Suprapubic skin (tissue), 4 donors: ENCODE results near the gene TNFAIP8L2. TPM values are rescaled to one million over a fixed set of nuclear protein-coding genes. Genes with fewer than 3 reads are reported as not detected.

Experiments used
- DNase-seq, 2 donors: peaks; one replicate each; pipeline ENCODE4 v3.0.0-alpha.2; 2019; ENCODE audit warnings: low spot score in 2 of 2
- H3K27ac ChIP-seq: fragments of 200-600 bp; sonication (generic); one replicate; pipeline ENCODE4 v1.5.1; 2019
- H3K27me3 ChIP-seq: fragments of 200-600 bp; sonication (generic); one replicate; pipeline ENCODE4 v1.5.1; 2019
- H3K36me3 ChIP-seq: fragments of 200-600 bp; sonication (generic); one replicate; pipeline ENCODE4 v1.5.1; 2019
- H3K4me1 ChIP-seq: fragments of 200-600 bp; sonication (generic); one replicate; pipeline ENCODE4 v1.5.1; 2019
- H3K4me3 ChIP-seq: fragments of 200-600 bp; sonication (generic); one replicate; pipeline ENCODE4 v1.5.1; 2019; ENCODE audit warnings: mild to moderate bottlenecking
- H3K9me3 ChIP-seq: fragments of 200-600 bp; sonication (generic); one replicate; pipeline ENCODE4 v1.5.1; 2019
- EP300 ChIP-seq: sonication (generic); formaldehyde crosslinking; IDR thresholded peaks from one replicate; pipeline ENCODE4 v1.6.1; 2017; ENCODE audit warnings: antibody characterized with exemption
- POLR2A ChIP-seq, 2 donors: fragments of 450-650 bp; IDR thresholded peaks; one replicate each; pipeline ENCODE4 v1.6.1; 2017; ENCODE audit warnings: antibody characterized with exemption in 2 of 2, mild to moderate bottlenecking in 2 of 2, moderate library complexity in 2 of 2
- POLR2AphosphoS5 ChIP-seq, 3 donors: sonication (generic); formaldehyde crosslinking; IDR thresholded peaks; one replicate each; pipeline ENCODE4 v1.6.1; 2017; ENCODE audit warnings: antibody characterized with exemption in 3 of 3
- WGBS: methylation state at CpG from one replicate; pipeline ENCODE4 v1.1.5; 2018; 5-methylcytosine and 5-hydroxymethylcytosine counted together
- total RNA-seq, 4 donors: library from RNA; depleted of rRNA; stranded (reverse); fragments of >200 nt; gene quantifications; one replicate each; pipeline ENCODE4 v1.1.0, GENCODE V29; 2016
- TF ChIP-seq, protein P1 (sequence below), 2 donors: fragments of 200-600 bp in 1 of 2; fragments of 450-650 bp in 1 of 2; sonication (generic) in 1 of 2; IDR thresholded peaks; one replicate each; pipeline ENCODE4 v1.5.1; 2016 to 2019; ENCODE audit warnings: antibody characterized with exemption in 2 of 2, mild to moderate bottlenecking in 1 of 2, moderate library complexity in 1 of 2

Gene TNFAIP8L2
- total RNA-seq, 4 donors from 2014 or later = 1.0 to 2.5 (median 1.5) TPM

DNA sequence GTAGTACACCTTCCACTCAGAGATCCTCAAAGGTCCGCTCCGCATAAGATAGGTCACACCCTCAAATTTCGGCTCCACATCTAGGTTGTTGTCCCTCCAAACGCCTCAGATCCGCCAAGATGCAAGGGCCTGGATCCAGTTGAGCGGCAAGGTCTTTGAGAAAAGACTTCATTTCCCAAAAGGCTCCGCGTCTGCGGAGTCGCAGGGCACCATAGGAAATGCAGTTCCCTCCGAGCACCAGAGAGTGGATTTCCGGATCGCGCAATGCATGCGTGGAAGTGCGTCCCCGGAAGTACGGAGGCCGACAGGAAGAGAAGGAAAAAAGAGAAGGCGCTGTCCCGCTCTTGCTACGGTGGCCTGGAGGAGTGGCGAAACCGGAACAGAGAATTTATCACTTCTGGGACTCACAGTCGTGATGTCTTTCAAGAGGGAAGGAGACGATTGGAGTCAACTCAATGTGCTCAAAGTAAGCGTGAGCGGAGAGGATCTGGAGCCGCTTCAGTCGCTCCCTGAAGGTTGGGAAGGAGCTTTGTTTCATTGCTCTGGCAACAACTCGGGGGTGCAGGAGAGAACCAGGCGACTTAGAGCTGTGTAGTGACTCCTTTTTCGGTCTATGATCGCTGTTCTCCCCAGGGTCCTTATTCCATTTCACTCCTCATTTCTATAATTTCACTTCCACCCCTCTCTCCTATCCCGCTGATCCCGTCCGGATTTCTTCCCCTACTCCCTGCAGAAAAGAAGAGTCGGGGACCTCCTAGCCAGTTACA, 9.5 kb downstream of the TNFAIP8L2 start, which contains the start of the genes LYSMD1 and SCNM1:
Gene LYSMD1, minus strand, starts transcription at position 165 of the 767 bp plus-strand sequence. CDS start 644 bp downstream, outside the sequence.
Gene SCNM1, plus strand, starts transcription at position 407 of the 767 bp plus-strand sequence. Its CDS starts 9 bp downstream, at position 416.
- peaks cover 35% of the 10 kb centered on the region for H3K4me1 ChIP-seq
- H3K36me3 ChIP-seq = peaks cover 41% of the 10 kb centered on the region
- H3K4me3 ChIP-seq = peak within 1 kb of the TSS; percentile 85
- no peaks in the 10 kb centered on the region for H3K9me3 ChIP-seq
- peak; percentile 85 to 100 (median 96) for TF ChIP-seq POLR2AphosphoS5 (IDR thresholded peaks at IDR 0.05)
- TF ChIP-seq, protein P1, sequence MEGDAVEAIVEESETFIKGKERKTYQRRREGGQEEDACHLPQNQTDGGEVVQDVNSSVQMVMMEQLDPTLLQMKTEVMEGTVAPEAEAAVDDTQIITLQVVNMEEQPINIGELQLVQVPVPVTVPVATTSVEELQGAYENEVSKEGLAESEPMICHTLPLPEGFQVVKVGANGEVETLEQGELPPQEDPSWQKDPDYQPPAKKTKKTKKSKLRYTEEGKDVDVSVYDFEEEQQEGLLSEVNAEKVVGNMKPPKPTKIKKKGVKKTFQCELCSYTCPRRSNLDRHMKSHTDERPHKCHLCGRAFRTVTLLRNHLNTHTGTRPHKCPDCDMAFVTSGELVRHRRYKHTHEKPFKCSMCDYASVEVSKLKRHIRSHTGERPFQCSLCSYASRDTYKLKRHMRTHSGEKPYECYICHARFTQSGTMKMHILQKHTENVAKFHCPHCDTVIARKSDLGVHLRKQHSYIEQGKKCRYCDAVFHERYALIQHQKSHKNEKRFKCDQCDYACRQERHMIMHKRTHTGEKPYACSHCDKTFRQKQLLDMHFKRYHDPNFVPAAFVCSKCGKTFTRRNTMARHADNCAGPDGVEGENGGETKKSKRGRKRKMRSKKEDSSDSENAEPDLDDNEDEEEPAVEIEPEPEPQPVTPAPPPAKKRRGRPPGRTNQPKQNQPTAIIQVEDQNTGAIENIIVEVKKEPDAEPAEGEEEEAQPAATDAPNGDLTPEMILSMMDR (IDR thresholded peaks at IDR 0.05) = peak; percentile 6 to 18
- peak in 1 of 2 donors; percentile 23 for TF ChIP-seq POLR2A (IDR thresholded peaks at IDR 0.05)
- no peak for TF ChIP-seq EP300
- peak; percentile 97 to 99 for DNase-seq
- WGBS = 0% methylated on average over 37 of the region's 38 CpGs
- no peaks in the 10 kb centered on the region for H3K27me3 ChIP-seq
- H3K27ac ChIP-seq = peak within 1 kb of the TSS; percentile 84

DNA sequence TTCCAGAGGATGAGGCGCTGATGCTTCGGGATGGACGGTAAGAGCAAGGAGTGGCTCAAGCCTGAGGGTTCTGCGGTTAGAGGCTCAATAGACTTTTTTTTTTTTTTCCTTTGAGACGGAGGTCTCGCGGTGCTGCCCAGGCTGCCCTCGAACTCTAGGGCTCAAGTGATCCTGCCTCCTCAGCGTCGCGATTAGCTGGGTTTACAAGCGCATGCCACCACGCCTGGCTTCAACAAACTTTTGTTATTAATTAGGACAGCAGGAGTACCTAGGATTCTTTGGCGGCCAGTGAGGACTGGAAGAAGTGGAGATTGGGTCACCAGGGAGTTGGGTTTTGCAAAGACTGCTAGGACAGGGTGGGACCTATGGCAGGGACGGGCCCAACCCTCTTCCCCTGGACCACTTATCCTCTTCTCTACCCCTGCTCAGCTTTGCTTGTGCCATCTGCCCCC, 10.1 kb downstream of the TNFAIP8L2 start:
- H3K36me3 ChIP-seq = peaks cover 39% of the 10 kb centered on the region
- H3K9me3 ChIP-seq = no peaks in the 10 kb centered on the region
- peak overlapping the region; percentile 82 for H3K27ac ChIP-seq
- H3K27me3 ChIP-seq = no peaks in the 10 kb centered on the region
- WGBS = under 1% methylated on average over 14 of the region's 15 CpGs
- no peak for DNase-seq
- H3K4me1 ChIP-seq = peaks cover 32% of the 10 kb centered on the region
- TF ChIP-seq EP300 = no peak
- TF ChIP-seq POLR2AphosphoS5 (IDR thresholded peaks at IDR 0.05) = no peak
- no peak for TF ChIP-seq POLR2A (IDR thresholded peaks at IDR 0.05)
- TF ChIP-seq, protein P1 (IDR thresholded peaks at IDR 0.05) = no peak
- H3K4me3 ChIP-seq = peak overlapping the region; percentile 85

DNA sequence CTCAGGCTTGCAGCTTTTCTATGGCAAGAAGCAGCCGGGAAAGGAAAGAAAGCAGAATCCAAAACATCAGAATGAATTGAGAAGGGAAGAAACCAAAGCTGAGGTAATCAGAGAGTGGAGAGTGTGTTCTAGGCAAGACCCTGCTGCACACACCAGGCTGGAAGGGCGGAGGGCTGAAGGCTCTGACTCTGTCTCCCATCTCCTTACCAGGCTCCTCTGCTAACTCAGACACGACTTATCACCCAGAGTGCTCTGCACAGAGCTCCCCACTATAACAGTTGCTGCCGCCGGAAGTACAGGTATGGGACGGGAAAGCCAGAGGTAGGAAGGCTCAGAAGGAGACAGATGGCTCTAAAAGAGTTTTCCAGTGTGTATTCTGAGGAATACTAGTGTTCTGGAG, 10.7 kb downstream of the TNFAIP8L2 start:
- no peak overlapping the region for H3K27ac ChIP-seq
- peak overlapping the region; percentile 85 for H3K4me3 ChIP-seq
- no peak for DNase-seq
- no peaks in the 10 kb centered on the region for H3K9me3 ChIP-seq
- H3K27me3 ChIP-seq = no peaks in the 10 kb centered on the region
- no peak for TF ChIP-seq POLR2AphosphoS5 (IDR thresholded peaks at IDR 0.05)
- no peak for TF ChIP-seq EP300
- no peak for TF ChIP-seq POLR2A (IDR thresholded peaks at IDR 0.05)
- TF ChIP-seq, protein P1 (IDR thresholded peaks at IDR 0.05) = no peak
- H3K4me1 ChIP-seq = peaks cover 32% of the 10 kb centered on the region
- H3K36me3 ChIP-seq = peaks cover 37% of the 10 kb centered on the region
- 89% methylated on average over 6 of the region's 6 CpGs for WGBS

DNA sequence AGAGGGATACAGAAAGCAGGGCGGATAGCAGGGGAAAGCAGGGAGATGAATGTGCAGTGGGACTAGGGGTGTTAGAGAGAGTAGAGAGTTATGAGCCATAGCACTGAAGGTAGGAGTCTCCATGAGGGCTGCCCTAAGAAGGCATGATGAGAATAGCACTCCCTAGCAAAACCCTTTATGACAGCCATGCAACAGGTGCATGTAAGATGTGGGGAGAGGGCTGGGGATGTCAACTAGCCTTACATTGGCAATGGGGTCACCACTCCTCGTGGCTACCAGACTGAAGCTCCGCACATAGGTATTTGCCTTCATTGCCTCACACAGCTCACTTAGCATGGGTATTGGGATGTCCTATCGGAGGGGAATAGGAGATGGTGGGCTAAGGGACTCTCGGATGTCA, 14.7 kb downstream of the TNFAIP8L2 start:
- H3K4me3 ChIP-seq = no peak overlapping the region
- 90% methylated on average over 5 of the region's 5 CpGs for WGBS

More for the DNA sequence above, 14.7 kb downstream of the TNFAIP8L2 start:
- no peak overlapping the region for H3K27ac ChIP-seq
- DNase-seq = no peak
- H3K36me3 ChIP-seq = peaks cover 66% of the 10 kb centered on the region
- no peak for TF ChIP-seq POLR2AphosphoS5 (IDR thresholded peaks at IDR 0.05)
- TF ChIP-seq, protein P1 (IDR thresholded peaks at IDR 0.05) = no peak
- no peak for TF ChIP-seq EP300
- no peak for TF ChIP-seq POLR2A (IDR thresholded peaks at IDR 0.05)
- no peaks in the 10 kb centered on the region for H3K9me3 ChIP-seq
- H3K4me1 ChIP-seq = peaks cover 19% of the 10 kb centered on the region
- no peaks in the 10 kb centered on the region for H3K27me3 ChIP-seq
